Vagina (tissue), 2 donors: Measurements from ENCODE around the gene C2orf42.

Experiments
- CTCF ChIP-seq, 3 experiments: fragments of 450-650 bp in 2 of 3; fragments of 200-600 bp in 1 of 3; sonication (generic) in 1 of 3; IDR thresholded peaks; one replicate each; pipeline ENCODE4 v1.5.1; 2017 to 2019; ENCODE audit warnings: antibody characterized with exemption in 3 of 3, mild to moderate bottlenecking in 2 of 3, moderate library complexity in 2 of 3
- POLR2A ChIP-seq, 2 donors: fragments of 450-650 bp; IDR thresholded peaks; one replicate each; pipeline ENCODE4 v1.6.1; 2017; ENCODE audit warnings: antibody characterized with exemption in 2 of 2, mild to moderate bottlenecking in 2 of 2, moderate library complexity in 2 of 2

DNA sequence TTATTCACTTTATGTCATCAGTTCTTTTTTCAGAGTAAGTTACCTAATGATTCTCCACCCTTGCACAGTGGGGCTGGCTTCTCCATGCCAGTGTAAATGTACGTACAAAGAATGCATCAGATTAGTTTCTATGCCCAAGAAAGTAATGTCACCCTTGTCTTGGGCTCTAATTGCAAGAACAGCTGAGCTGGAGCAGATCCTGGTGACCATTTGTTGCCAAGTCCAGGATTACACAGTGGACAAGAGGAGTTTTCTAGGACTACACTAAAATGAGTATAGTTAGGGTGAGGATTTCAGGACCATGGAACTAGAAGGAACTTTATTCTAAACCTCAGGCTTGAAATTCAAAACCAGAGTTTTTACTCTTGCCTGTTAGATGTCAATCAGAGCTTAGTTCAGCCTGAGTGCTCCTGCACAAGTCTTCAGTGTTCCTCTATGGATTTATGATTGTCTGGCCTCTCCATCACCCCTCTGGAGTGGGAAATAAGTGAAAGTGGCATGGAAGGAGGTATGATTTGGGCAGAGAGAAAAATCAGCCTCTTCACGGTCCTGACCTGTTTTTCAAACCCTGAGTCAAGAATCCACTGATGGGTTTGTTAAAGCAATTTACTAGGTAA is 73.8 kb downstream of the C2orf42 start:
- TF ChIP-seq CTCF (IDR thresholded peaks at IDR 0.05): no peak
- TF ChIP-seq POLR2A (IDR thresholded peaks at IDR 0.05): no peak
